SU-DHL-6 (cell line): ENCODE measurements around the gene OPRM1.
"Not testable (repeated sequence)": the region's sequence is repeated elsewhere in the genome, so short reads cannot be mapped to it uniquely, and the experiment has no call there.

Experiments
- H2AFZ ChIP-seq: fragments of 200-600 bp; sonication (generic); 2 replicates; pipeline ENCODE4 v1.6.1; 2014; ENCODE audit warnings: low read depth, mild to moderate bottlenecking, moderate library complexity, mixed read lengths, antibody characterized with exemption, low read length; ENCODE audit not compliant: severe bottlenecking
- H3F3A ChIP-seq: fragments of 200-600 bp; shearing (Covaris generic); 2 replicates; pipeline ENCODE4 v1.6.0; 2016; ENCODE audit warnings: antibody characterized with exemption, mild to moderate bottlenecking; ENCODE audit not compliant: insufficient read depth
- H3K27ac ChIP-seq: fragments of 200-600 bp; sonication (generic); 2 replicates; pipeline ENCODE4 v1.5.1; 2016; ENCODE audit warnings: low read depth, mild to moderate bottlenecking, low read length, moderate library complexity, mixed read lengths
- H3K27me3 ChIP-seq: fragments of 200-600 bp; sonication (generic), shearing (Covaris generic); 2 replicates; pipeline ENCODE4 v1.6.0; 2014; ENCODE audit warnings: mild to moderate bottlenecking, low read length
- H3K36me3 ChIP-seq: fragments of 200-600 bp; sonication (generic); 2 replicates; pipeline ENCODE4 v1.6.1; 2014; ENCODE audit warnings: mild to moderate bottlenecking, low read length, mixed read lengths
- H3K4me2 ChIP-seq: fragments of 300-600, 200-600 bp; shearing (Covaris generic), sonication (generic); 2 replicates; pipeline ENCODE4 v1.6.0; 2014; ENCODE audit warnings: low read length, low read depth, mild to moderate bottlenecking; ENCODE audit not compliant: poor library complexity, severe bottlenecking
- H3K4me3 ChIP-seq: fragments of 200-600 bp; sonication (generic); 2 replicates; pipeline ENCODE4 v1.5.1; 2014; ENCODE audit warnings: antibody characterized with exemption, low read length, mild to moderate bottlenecking, mixed read lengths; ENCODE audit not compliant: insufficient read depth, poor library complexity, severe bottlenecking
- H3K79me2 ChIP-seq: fragments of 200-600 bp; sonication (generic); 2 replicates; pipeline ENCODE4 v1.6.1; 2014; ENCODE audit warnings: mild to moderate bottlenecking, low read length, moderate library complexity; ENCODE audit not compliant: insufficient read depth
- H3K9ac ChIP-seq: fragments of 200-600 bp; sonication (generic); 2 replicates; pipeline ENCODE4 v1.7.0; 2014; ENCODE audit warnings: mild to moderate bottlenecking, low read length
- H3K9me2 ChIP-seq: fragments of 200-600 bp; sonication (generic); replicated peaks from 2 replicates; pipeline ENCODE4 v1.6.1; 2014; ENCODE audit warnings: low read length; ENCODE audit not compliant: insufficient read depth
- H3K9me3 ChIP-seq: fragments of 200-600 bp; sonication (generic); 2 replicates; pipeline ENCODE4 v1.6.1; 2014; ENCODE audit warnings: low read length, mixed read lengths; ENCODE audit not compliant: insufficient read depth
- H4K20me1 ChIP-seq: fragments of 200-600 bp; sonication (generic); 2 replicates; pipeline ENCODE4 v1.6.1; 2014; ENCODE audit warnings: low read depth, mild to moderate bottlenecking, antibody characterized with exemption, low read length, moderate library complexity, mixed read lengths
- EZH2phosphoT487 ChIP-seq: fragments of 200-600 bp; sonication (generic), shearing (Covaris generic); conservative IDR thresholded peaks from 2 replicates; pipeline ENCODE4 v1.6.1; 2018; ENCODE audit warnings: mild to moderate bottlenecking, antibody characterized with exemption, low read length, moderate library complexity, mixed read lengths
- TF ChIP-seq, protein P1 (sequence below): fragments of 200-600 bp; sonication (generic); IDR thresholded peaks from one replicate; pipeline ENCODE4 v1.5.1; 2017; ENCODE audit warnings: antibody characterized with exemption, mild to moderate bottlenecking, low read length, moderate library complexity; ENCODE audit not compliant: insufficient read depth, poor library complexity, severe bottlenecking

The OPRM1 gene

DNA sequence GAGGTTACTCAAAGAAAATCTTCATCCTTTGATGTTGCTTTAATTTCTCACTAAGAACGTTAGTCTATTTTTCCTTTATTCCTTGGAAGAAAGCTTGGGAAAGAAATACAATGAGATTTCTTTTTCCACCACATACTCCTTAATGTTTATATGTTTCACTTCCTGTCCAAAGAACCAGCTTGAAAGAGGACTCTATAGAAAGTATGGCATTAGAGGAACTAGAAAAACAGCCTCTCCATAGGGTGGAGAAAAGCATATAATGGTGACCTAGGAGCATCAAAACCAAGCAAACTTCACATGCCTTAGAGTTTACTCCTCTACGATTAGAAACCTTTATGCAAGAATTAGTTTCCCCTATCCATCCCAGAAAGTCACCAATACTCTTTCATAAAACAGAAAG lies 131.1 kb downstream of the OPRM1 start:
- H3K36me3 ChIP-seq, result no peaks in the 10 kb centered on the region
- H3K27me3 ChIP-seq, result no peaks in the 10 kb centered on the region
- no peaks in the 10 kb centered on the region for H4K20me1 ChIP-seq
- TF ChIP-seq, protein P1, sequence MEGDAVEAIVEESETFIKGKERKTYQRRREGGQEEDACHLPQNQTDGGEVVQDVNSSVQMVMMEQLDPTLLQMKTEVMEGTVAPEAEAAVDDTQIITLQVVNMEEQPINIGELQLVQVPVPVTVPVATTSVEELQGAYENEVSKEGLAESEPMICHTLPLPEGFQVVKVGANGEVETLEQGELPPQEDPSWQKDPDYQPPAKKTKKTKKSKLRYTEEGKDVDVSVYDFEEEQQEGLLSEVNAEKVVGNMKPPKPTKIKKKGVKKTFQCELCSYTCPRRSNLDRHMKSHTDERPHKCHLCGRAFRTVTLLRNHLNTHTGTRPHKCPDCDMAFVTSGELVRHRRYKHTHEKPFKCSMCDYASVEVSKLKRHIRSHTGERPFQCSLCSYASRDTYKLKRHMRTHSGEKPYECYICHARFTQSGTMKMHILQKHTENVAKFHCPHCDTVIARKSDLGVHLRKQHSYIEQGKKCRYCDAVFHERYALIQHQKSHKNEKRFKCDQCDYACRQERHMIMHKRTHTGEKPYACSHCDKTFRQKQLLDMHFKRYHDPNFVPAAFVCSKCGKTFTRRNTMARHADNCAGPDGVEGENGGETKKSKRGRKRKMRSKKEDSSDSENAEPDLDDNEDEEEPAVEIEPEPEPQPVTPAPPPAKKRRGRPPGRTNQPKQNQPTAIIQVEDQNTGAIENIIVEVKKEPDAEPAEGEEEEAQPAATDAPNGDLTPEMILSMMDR, result no peak
- no peak for TF ChIP-seq EZH2phosphoT487
- H3K9ac ChIP-seq, result no peak overlapping the region
- no peaks in the 10 kb centered on the region for H3K79me2 ChIP-seq
- no peak overlapping the region for H3K27ac ChIP-seq
- no peaks in the 10 kb centered on the region for H3K9me2 ChIP-seq
- H3F3A ChIP-seq, result no peaks in the 10 kb centered on the region
- no peak overlapping the region for H2AFZ ChIP-seq
- no peak overlapping the region for H3K4me3 ChIP-seq
- no peak overlapping the region for H3K4me2 ChIP-seq
- no peaks in the 10 kb centered on the region for H3K9me3 ChIP-seq

DNA sequence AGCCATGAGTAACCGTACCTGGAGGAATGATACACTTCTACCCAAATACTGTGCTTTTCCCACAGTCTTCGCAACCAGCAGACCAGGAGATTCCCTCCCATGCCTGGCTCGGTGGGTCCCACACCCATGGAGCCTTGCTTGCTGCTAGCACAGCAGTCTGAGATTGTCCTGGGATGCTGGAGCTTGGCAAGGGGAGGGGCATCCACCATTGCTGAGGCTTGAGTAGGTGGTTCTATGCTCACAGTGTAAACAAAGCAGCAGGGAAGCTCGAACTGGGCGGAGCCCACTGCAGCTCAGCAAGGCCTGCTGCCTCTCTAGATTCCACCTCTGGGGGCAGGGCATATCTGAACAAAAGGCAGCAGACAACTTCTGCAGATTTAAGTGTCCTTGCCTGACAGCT lies 133.4 kb downstream of the OPRM1 start:
- H4K20me1 ChIP-seq, H3K9ac ChIP-seq, H3K27me3 ChIP-seq, H3K79me2 ChIP-seq, H3K9me3 ChIP-seq, H3K27ac ChIP-seq, H2AFZ ChIP-seq, H3F3A ChIP-seq, H3K4me3 ChIP-seq, H3K9me2 ChIP-seq, H3K36me3 ChIP-seq, H3K4me2 ChIP-seq: not testable (repeated sequence)

DNA sequence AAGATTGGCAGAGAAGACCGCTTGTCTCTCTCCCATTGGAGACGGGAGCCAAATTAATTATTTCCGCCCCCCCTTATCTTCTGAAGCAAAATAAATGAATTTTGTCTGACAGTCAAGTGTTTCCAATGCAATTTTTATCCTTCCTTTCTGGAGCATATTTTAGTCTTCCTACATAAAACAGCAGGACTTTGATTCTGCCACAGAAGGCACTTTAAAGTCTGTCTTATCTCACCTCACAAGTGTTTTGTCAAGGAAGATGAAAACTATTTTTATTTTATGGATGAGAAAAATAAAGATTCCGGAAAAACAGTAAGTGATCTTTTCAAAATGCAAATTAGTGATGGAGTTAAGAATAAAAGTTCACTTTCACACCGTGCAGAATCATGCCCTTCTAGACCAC lies 140.4 kb downstream of the OPRM1 start:
- no peak overlapping the region for H3K9ac ChIP-seq
- H2AFZ ChIP-seq, result no peak overlapping the region
- H3K79me2 ChIP-seq, result no peaks in the 10 kb centered on the region
- no peaks in the 10 kb centered on the region for H3F3A ChIP-seq
- H3K36me3 ChIP-seq, result no peaks in the 10 kb centered on the region
- H3K9me3 ChIP-seq, result no peaks in the 10 kb centered on the region
- H3K9me2 ChIP-seq, result no peaks in the 10 kb centered on the region
- H3K4me2 ChIP-seq, result no peak overlapping the region
- TF ChIP-seq EZH2phosphoT487, result no peak
- TF ChIP-seq, protein P1, result no peak
- H3K27me3 ChIP-seq, result 0 out of 2 replicates have a peak, but pooled peaks cover 5% of the 10 kb centered on the region
- H3K27ac ChIP-seq, result no peak overlapping the region
- H3K4me3 ChIP-seq, result no peak overlapping the region
- H4K20me1 ChIP-seq, result no peaks in the 10 kb centered on the region

DNA sequence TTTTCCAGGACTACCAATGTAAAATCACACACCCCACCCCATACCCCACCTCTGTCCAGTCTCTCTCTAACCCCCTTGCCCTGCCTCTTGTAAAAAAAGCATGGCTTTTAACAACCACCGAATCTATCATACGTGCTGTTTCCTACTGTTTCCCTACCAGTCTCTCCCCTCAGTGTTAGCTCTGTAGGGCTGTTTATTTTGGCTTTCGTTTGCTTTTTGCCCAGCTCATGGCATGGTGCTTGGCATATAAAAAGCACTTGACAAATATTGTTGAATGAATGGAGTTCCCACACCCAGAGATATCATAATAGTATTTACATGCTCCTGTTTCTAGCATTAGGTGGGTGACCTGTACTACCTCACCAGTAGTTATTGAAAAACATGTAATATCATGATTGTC lies 148.2 kb downstream of the OPRM1 start:
- Histone ChIP-seq H2AFZ (no peak overlapping the region), H3K9me3 (no peaks in the 10 kb centered on the region), H3K27me3 (0 out of 2 replicates have a peak, but pooled peaks cover 3% of the 10 kb centered on the region), H3K36me3 (no peaks in the 10 kb centered on the region), H3K4me3 (no peak overlapping the region), H3K9me2 (no peaks in the 10 kb centered on the region), H3K79me2 (no peaks in the 10 kb centered on the region), H3K4me2 (no peak overlapping the region), H4K20me1 (no peaks in the 10 kb centered on the region), H3K9ac (no peak overlapping the region), H3K27ac (no peak overlapping the region), H3F3A (no peaks in the 10 kb centered on the region)
- TF ChIP-seq, protein P1, result no peak
- TF ChIP-seq EZH2phosphoT487, result no peak
